ENCODE measurements around the gene CUX1. TPM values are rescaled to one million over a fixed set of nuclear protein-coding genes. Genes with fewer than 3 reads are reported as not detected.
"Not testable (repeated sequence)": the region's sequence is repeated elsewhere in the genome, so short reads cannot be mapped to it uniquely, and the experiment has no call there.

Gene CUX1
- total RNA-seq, 2 experiments from 2014 or later, result 35.6 to 38.0 TPM

DNA sequence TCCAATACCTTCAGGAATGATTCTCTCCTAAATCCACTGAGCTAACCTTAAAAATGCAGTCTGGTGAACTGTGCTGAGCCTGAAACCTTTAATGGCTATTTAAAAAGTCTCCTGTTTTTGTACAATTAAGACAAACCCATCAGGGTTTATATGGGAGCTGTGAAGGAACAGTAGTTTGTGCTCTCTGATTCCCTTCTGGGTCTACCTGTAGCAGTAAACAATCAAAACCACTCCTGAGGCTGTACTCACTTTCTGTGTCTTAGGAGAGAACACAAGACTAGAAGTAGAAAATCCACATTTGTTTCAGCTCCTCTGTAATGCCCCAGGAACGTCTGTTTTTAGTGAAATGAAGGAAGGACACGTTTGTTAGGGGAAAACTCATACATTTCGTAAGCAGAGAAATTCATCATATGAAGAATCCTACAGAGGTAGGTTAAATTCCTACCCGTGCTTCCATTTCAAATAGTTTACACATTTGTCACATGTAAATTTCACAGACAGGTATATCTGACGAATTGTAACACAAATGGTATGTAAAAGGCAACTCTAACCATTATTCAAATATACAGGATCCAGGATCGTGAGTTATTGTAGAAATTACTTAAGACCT lies 2.6 kb downstream of the CUX1 start:
- peaks cover 44% of the 10 kb centered on the region for H3K4me1 Mint-ChIP-seq (ENCODE audit: low read depth)
- Histone ChIP-seq H3K27ac (ENCODE audit: low read depth in 1 of 2, low read length in 2 of 2) (no peak overlapping the region), H3K27me3 (ENCODE audit: control insufficient read depth in 1 of 2, insufficient read depth in 2 of 2, low read length in 2 of 2) (no peaks in the 10 kb centered on the region), H3K9me3 (ENCODE audit: control insufficient read depth in 1 of 2, insufficient read depth in 1 of 2, low read length in 2 of 2) (no peaks in the 10 kb centered on the region), H3K4me1 (ENCODE audit: insufficient read depth, low read length) (peaks cover 12% of the 10 kb centered on the region), H3K4me3 (ENCODE audit: low read length) (no peak overlapping the region), H3K36me3 (ENCODE audit: insufficient read depth, low read length) (no peaks in the 10 kb centered on the region)
- intact Hi-C loops (cut with DNase I, micrococcal nuclease), result loop anchor here in 1 of 2 experiments (2.0 to 10.0 kb wide), 2 partner anchors 35 to 1255 kb away; partner anchors contain the start of genes ARMC10 and FBXL13
- POLR2A ChIA-PET, result interaction anchor here (0.7 to 1.2 kb wide), 2 partner anchors 36 to 80 kb away, joined by 3 to 4 read pairs; no protein-coding TSS in a partner anchor
- CTCF ChIA-PET, result no interaction called here
- ATAC-seq (ENCODE audit: poor library complexity) (no peak), DNase-seq (no peak)
- H3K9me3 Mint-ChIP-seq, result no peaks in the 10 kb centered on the region
- no peak overlapping the region for H3K27ac Mint-ChIP-seq
- H3K36me3 Mint-ChIP-seq (ENCODE audit: low read depth), result peaks cover 8% of the 10 kb centered on the region
- peak overlapping the region; percentile 51 for H3K4me3 Mint-ChIP-seq
- no peaks in the 10 kb centered on the region for H3K27me3 Mint-ChIP-seq
- TF ChIP-seq CTCF (IDR thresholded peaks at IDR 0.05), result no peak

DNA sequence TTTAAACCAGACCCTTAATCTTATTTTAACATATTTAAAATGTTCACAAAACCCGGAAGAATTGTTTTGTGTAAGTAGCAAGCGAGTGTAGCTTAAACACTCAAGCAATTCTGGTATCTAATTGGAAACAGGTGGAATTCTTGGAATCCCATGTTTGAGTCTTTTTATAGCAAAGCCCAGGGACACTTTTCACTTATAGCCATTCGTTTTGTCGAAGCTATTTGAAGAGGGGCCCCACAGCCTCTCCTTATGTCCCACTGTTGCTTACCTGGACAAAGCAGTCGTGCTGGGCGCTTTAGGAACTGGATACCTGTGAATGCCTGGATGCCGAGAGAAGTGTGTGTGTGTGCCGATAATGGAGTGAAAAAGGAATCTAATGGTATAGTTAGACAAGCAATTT lies 3.3 kb downstream of the CUX1 start:
- intact Hi-C loops (cut with DNase I, micrococcal nuclease), result loop anchor here in 1 of 2 experiments (2.0 kb wide), 1 partner anchor 34 kb away; no protein-coding TSS in a partner anchor
- no peak for DNase-seq

GRCh38 chr7:101822632-101823031 lies 5.2 kb downstream of the CUX1 start:
- CTCF ChIA-PET; H3K4me3 ChIP-seq (ENCODE audit: low read length); H3K9me3 ChIP-seq (ENCODE audit: control insufficient read depth in 1 of 2, insufficient read depth in 1 of 2, low read length in 2 of 2); H3K4me1 ChIP-seq (ENCODE audit: insufficient read depth, low read length); ATAC-seq (ENCODE audit: poor library complexity); H3K27ac ChIP-seq (ENCODE audit: low read depth in 1 of 2, low read length in 2 of 2); H3K27me3 ChIP-seq (ENCODE audit: control insufficient read depth in 1 of 2, insufficient read depth in 2 of 2, low read length in 2 of 2); H3K27ac Mint-ChIP-seq; intact Hi-C loops (cut with DNase I, micrococcal nuclease); H3K9me3 Mint-ChIP-seq; H3K27me3 Mint-ChIP-seq; H3K4me3 Mint-ChIP-seq; H3K36me3 Mint-ChIP-seq (ENCODE audit: low read depth); DNase-seq; H3K36me3 ChIP-seq (ENCODE audit: insufficient read depth, low read length); POLR2A ChIA-PET: not testable (repeated sequence)
- H3K4me1 Mint-ChIP-seq (ENCODE audit: low read depth), result peaks cover 55% of the 10 kb centered on the region

More for the DNA sequence above, 3.3 kb downstream of the CUX1 start:
- no peak for TF ChIP-seq CTCF (IDR thresholded peaks at IDR 0.05)
- H3K27ac ChIP-seq (ENCODE audit: low read depth in 1 of 2, low read length in 2 of 2), result no peak overlapping the region
- Mint-ChIP-seq H3K36me3 (ENCODE audit: low read depth) (peaks cover 8% of the 10 kb centered on the region), H3K27me3 (no peaks in the 10 kb centered on the region), H3K4me1 (ENCODE audit: low read depth) (peaks cover 46% of the 10 kb centered on the region), H3K9me3 (no peaks in the 10 kb centered on the region), H3K4me3 (no peak overlapping the region), H3K27ac (no peak overlapping the region)
- H3K4me3 ChIP-seq (ENCODE audit: low read length), result no peak overlapping the region
- H3K9me3 ChIP-seq (ENCODE audit: control insufficient read depth in 1 of 2, insufficient read depth in 1 of 2, low read length in 2 of 2), result no peaks in the 10 kb centered on the region
- H3K27me3 ChIP-seq (ENCODE audit: control insufficient read depth in 1 of 2, insufficient read depth in 2 of 2, low read length in 2 of 2), result no peaks in the 10 kb centered on the region
- H3K4me1 ChIP-seq (ENCODE audit: insufficient read depth, low read length), result peaks cover 9% of the 10 kb centered on the region
- CTCF ChIA-PET, result no interaction called here
- no peaks in the 10 kb centered on the region for H3K36me3 ChIP-seq (ENCODE audit: insufficient read depth, low read length)
- POLR2A ChIA-PET, result no interaction called here
- ATAC-seq (ENCODE audit: poor library complexity), result no peak

GRCh38 chr7:101823096-101823495 lies 5.7 kb downstream of the CUX1 start:
- no peaks in the 10 kb centered on the region for H3K27me3 Mint-ChIP-seq
- no peak for TF ChIP-seq CTCF (IDR thresholded peaks at IDR 0.05)
- peaks cover 1% of the 10 kb centered on the region for H3K36me3 Mint-ChIP-seq (ENCODE audit: low read depth)
- Histone ChIP-seq H3K9me3 (ENCODE audit: control insufficient read depth in 1 of 2, insufficient read depth in 1 of 2, low read length in 2 of 2) (no peaks in the 10 kb centered on the region), H3K36me3 (ENCODE audit: insufficient read depth, low read length) (no peaks in the 10 kb centered on the region), H3K27me3 (ENCODE audit: control insufficient read depth in 1 of 2, insufficient read depth in 2 of 2, low read length in 2 of 2) (no peaks in the 10 kb centered on the region), H3K27ac (ENCODE audit: low read depth in 1 of 2, low read length in 2 of 2) (no peak overlapping the region), H3K4me1 (ENCODE audit: insufficient read depth, low read length) (peaks cover 4% of the 10 kb centered on the region), H3K4me3 (ENCODE audit: low read length) (no peak overlapping the region)
- intact Hi-C loops (cut with DNase I, micrococcal nuclease), result no loop called here
- CTCF ChIA-PET, result no interaction called here
- ATAC-seq (ENCODE audit: poor library complexity) (no peak), DNase-seq (peak in 1 of 14 experiments; percentile 23)
- H3K4me3 Mint-ChIP-seq, result no peak overlapping the region
- POLR2A ChIA-PET, result no interaction called here
- peaks cover 50% of the 10 kb centered on the region for H3K4me1 Mint-ChIP-seq (ENCODE audit: low read depth)
- H3K9me3 Mint-ChIP-seq, result no peaks in the 10 kb centered on the region
- H3K27ac Mint-ChIP-seq, result no peak overlapping the region
